HG03060 (cell line): Measurements from ENCODE around the gene MYO1F.

Source experiments
- ATAC-seq: cut with Tn5 transposase; IDR thresholded peaks from one replicate; pipeline ENCODE4 v1.9.1; 2021; ENCODE audit warnings: low read depth, moderate number of reproducible peaks; ENCODE audit not compliant: unreplicated experiment

The MYO1F gene

DNA sequence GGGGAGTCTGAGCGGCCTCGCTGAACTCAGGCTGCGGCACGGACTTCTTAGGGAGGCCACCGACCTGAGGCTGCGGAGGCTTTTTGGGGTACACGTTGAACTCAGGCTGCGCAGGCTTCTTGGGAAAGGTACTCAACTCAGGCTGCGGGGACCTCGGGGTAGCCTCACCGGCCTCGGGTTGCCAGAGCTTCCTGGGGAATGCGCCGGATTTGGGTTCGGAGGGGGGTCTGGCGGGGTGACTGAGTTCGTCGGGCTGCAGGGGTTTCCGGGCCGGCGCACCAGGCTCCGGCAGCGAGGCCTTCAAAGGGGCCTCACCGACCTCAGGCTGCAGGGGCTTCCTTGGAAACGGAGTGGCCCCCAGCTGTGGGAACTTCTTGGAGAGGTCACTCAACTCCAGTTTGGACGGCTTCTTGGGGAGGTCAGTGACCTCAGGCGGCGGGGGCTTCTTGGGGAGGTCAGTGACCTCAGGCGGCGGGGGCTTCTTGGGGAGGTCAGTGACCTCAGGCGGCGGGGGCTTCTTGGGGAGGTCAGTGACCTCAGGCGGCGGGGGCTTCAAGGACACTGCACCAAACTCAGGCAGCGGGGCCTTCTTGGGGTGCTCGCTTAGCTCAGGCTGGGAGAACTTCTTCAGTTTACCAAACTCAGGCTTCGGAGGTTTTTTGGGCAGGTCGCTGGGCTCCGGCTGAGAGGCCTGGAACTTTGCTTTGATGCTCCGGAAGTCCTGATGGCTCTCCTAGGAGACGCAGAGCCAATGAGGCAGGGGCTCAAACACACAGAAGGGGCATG, 78.0 kb downstream of the MYO1F start:
- no peak for ATAC-seq

DNA sequence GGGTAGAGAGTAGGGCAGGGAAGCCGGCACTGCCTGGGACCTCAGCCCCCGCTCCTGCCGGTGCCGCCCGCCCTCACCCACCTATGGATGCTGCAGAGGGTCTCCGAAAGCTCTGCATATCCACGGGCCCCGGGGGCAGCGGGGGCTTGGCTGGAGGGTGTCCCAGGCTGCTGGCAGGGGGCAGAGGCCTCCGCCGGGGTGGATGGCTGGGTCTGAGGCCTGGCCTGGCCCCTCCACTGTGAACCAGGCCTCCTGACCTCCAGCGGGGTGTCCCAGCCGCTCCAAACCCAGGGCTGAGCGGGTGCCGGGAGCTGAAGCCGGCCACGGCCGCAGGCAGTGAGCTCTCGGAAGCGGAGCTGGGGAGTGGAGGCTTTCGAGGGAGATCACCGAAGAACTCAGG, 78.9 kb downstream of the MYO1F start:
- no peak for ATAC-seq

DNA sequence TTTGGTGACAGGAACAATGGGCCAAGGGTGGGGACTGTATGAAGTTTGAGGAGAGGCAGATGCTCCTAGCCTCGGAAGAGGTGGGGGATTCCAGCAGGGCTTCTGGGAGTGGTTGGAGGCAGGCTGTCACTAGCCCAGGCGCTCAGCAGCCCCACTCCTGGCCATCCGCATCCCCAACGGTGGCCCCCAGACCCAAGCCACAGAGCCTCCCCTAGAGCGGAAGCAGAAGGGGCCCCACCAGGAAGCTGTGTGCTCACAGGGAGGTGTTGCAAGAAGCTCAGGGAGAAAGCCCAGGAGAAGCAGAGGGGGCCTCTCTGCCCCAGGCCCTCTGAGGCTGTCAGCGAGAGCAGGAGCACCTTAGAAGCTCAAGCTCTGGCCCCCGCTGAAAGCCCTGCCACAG, 83.1 kb downstream of the MYO1F start:
- ATAC-seq: no peak

DNA sequence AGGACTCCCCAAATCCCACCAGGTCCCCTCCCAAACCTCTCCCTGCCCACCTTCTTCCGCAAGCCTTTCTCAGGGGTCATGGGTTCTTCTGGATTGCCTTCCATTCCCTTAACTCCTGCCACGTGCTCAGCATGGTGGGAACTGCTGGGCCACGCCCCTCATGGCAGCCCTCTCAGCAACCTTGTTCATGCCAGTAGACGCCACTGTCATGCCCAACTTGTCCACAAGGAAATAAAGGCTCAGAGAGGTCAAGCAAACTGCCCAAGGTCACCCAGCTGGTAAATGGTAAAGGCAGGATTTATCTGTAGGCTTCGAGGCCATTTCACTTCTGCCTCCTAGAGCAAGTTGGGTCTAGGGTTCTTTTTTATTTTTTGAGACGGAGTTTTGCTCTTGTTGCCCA, 85.7 kb downstream of the MYO1F start:
- ATAC-seq: no peak

DNA sequence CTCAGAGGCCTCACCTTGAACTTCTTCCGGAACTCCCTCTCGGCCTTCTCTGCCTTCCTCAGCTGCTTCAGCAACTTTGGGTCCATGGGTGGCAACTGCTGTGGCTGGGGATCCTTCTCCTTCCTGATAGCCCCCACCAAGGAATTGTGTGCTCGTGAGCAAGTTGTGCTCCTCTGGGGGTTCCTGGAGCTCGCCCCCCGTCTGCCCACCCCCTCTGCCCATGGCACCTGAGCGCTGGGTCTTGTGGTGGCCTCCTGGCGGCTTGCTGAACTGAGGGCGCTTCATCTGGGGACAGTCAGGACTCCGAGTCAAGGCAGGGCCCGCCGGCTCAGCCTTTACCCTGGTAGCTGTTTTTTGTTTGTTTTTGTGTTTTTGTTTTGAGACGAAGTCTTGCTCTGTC, 86.4 kb downstream of the MYO1F start:
- ATAC-seq: no peak

DNA sequence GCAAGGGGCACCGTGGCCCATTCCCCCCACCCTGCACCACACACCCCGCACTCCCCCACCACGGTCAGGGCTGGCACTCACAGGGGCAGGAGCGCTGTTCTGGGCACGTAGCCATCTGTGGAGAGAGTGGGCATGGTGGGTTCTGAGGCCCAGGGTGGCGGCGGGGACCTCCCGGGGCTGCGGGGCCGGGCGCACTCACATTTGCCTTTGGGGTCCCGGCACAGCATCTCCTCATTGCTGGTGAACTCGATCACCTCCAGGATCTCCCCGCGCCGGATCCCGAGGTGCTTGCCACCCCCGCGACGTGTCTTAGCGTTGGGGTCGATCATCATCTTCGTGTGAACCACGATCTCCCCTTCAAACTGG, 86.9 kb downstream of the MYO1F start:
- no peak for ATAC-seq

DNA sequence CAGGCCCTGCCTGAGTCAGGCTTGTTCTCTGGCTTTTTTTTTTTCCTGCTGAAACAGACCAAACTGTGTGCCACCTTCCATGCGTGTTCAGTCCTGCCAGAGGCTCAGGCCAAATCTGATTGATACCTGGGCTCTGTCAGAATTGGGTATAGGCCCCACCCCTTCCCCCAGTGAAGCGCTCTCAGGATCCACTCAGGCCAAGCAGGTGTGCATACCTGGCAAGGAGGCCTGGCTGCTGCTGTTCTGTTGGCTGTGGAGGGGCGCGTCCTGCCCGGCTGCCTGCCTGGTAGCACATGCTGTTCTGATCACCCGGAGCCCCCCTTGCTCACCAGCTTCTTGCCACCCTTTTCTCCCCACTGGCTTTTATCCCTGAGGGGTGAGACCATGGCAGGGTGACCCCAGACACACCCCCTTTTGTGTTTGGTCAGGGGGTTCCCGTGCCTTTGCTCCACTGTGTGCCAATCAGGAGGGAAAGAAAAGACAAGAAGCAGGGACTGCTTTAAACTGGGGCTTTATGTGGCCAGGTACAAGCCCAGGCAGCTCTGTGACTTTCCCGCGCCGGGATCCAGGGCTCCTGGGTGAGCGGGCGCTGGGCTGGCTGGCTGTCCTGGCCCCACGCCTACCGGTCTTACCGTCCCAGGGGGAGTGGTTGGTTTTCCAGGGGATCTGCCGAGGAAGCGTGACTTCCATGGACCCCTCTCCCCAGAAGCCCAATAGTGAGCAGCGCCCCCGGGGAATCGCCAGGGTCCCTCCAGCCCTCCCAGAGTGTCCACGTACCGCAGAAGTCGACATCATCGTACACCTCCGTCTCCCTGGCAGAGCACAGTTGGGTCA, 87.5 kb downstream of the MYO1F start:
- ATAC-seq: no peak

DNA sequence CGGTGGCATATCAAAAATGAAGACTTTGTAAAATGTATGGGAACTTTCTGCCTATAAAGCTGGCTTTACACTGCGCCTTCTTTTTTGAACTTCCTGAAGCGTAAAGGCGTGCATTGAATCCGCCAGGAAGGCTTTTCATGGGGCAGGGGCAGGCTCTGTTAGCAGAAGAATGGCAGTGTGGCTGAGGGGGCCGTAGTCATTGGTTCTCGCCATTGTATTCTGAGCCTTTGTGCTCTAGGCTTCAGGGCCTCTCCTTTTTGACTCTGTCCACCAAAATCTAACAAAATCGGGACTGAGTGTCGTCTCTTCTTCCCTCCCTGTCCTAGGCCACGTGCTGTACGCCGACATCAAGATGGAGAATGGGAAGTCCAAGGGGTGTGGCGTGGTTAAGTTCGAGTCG, 88.9 kb downstream of the MYO1F start:
- ATAC-seq: no peak

DNA sequence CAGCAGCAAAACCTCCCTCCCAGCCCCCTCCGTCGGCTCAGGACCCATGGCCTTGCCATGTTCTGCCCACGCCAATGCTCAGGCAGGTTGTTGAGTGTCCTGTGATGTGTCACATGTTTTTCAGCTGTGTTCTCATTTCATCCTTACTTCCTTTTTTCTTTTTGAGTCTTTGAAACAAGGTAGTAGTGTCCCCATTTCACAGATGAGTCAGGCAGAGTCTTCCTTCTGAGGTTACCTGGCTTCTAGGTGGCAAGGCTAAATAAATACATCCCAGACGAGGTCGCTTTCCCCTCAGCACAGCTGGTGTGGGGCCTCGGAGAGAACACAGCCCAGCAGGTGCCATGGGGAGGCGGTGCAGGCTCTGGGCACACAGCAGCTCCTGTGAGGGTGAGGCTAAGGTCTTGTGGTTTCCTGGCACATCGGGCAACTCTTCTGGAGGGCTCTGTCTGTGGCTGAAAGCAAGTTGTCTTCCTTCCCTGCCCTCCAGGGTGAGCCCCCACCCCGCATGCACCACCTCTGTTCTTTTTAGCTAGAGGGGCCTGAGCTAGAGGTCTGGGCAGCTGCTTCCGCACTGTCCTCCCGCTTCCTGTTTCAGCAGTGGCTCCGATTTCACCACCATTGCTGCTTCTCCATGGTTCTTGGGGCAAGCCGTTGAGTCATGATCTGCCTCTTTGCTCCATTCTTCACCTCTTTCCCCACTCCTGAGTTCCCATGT, 89.9 kb downstream of the MYO1F start:
- no peak for ATAC-seq

DNA sequence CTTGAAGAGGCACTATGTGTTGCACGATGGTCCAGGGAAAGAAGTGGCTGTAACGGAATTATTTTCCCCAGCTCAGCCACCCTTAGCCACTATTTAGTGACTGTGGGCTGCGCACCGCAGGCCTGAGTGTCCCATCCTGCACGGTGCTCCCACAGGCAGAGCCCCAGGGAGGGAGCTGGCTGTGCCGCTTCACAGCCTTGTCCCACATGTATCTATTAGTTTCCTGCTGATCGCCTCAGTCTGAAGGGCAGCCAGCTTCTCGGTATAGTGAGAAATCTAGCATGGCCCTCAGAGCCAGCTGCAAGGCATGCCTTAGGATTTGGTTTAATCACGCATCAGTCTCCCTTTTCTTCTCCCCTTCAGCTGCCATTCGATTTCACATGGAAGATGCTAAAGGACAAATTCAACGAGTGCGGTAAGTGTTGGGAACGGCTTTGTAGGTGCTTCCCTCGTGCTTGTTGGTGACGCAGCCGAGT, 90.5 kb downstream of the MYO1F start:
- no peak for ATAC-seq

DNA sequence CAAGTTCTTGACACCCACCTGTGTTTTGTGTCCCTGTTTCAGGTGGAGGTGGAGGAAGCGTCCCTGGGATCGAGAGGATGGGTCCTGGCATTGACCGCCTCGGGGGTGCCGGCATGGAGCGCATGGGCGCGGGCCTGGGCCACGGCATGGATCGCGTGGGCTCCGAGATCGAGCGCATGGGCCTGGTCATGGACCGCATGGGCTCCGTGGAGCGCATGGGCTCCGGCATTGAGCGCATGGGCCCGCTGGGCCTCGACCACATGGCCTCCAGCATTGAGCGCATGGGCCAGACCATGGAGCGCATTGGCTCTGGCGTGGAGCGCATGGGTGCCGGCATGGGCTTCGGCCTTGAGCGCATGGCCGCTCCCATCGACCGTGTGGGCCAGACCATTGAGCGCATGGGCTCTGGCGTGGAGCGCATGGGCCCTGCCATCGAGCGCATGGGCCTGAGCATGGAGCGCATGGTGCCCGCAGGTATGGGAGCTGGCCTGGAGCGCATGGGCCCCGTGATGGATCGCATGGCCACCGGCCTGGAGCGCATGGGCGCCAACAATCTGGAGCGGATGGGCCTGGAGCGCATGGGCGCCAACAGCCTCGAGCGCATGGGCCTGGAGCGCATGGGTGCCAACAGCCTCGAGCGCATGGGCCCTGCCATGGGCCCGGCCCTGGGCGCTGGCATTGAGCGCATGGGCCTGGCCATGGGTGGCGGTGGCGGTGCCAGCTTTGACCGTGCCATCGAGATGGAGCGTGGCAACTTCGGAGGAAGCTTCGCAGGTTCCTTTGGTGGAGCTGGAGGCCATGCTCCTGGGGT, 91.5 kb downstream of the MYO1F start:
- no peak for ATAC-seq

DNA sequence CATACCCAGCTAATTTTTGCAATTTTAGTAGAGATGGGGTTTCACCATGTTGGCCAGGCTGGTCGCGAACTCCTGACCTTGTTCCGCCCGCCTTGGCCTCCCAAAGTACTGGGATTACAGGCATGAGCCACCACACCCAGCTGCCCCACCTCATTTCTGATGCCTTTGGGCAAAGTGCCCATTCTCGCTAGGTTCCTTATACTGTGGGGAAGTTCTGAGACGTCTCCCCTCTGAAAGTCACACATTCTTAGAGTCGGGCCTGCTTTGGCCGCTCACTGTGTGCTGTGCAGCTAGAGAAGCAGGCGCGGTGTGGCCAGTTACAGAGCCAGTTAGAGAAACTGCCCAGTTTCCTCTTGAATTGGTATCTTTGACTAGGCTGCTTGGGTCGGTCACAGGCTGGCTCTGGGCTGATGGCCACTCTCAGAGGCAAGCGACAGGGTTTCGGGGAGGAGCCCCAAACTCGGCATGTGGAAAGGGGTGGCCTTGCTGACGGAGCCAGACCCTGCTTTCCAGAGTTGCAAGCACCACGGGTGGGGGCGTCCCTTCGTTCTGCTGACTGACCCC, 92.8 kb downstream of the MYO1F start:
- ATAC-seq: no peak

DNA sequence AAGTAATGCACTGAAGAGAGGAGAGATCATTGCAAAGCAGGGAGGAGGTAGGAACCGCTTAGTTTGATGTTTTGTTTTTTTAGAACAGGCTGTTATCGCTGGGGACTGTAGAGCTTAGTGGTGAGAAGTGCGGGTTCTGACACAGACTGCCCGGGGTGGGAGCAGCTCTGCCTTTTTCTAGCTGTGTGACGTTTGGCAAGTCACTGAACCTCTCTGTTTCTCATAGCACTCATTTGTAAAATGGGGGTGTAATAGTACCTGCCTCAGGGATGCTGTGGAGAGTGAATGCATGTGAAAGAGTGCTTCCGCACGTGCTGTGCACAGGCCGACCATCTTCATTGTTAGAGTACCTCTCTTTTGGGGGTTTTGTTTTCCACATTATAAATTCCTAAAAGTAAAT, 94.1 kb downstream of the MYO1F start:
- no peak for ATAC-seq

DNA sequence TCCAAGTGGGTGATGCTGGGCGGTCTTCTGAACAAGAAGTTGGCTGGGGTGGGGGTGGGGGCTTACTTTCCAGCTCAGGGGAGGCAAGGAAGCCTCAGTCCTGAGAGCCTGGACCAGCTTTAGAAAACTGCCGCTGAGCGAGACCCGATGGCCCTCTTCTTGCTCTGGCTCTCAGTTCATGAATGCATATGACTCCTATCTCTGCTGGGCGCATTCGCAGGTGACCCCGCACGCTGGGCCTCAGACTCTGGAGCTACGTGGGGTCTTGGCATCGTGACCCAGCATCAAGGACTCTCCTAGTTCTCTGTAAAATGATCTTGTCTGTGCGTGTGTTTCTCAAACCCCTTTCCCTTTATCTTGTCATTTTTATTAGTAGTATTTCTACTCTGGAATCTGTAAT, 94.5 kb downstream of the MYO1F start:
- ATAC-seq: no peak

DNA sequence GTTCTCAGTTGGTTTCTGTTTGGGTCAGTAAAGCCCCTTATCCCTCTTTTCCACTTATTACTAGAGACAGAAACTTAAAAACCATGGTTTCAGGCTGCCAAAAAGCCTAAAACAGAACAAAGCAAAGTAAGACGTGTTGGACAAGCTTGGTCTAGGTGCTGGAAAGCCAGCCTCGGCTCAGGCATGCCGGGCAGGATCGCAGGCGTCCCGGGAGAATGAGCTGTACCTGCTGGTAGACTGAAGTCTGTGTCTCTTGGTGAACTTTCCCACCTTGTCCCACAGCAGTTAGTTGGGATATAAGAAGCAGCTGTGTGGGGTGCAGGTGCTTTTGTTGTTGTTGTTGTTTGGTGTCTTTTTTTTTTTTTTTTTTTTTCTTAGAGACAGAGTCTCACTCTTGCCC, 95.6 kb downstream of the MYO1F start:
- ATAC-seq: no peak

DNA sequence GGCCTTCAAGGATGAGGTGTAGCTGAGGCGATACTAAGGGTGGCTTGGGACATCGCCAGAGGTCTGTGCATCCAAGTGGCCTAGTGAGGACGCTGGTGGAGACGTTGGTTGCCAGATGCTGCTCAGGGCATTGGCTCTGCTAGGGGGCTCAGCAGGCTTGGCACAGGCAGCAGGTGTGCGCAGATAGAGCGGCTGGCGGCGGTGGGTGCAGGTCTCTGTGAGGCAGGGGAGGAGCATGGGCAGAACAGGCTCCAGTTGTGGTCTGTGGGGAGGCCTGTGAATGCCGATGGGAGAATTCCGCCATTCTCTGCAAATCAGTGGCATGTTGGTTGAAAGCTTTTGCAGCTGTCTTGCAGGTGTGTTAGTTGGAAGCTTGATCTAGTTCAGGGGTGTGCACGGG, 96.0 kb downstream of the MYO1F start:
- no peak for ATAC-seq

DNA sequence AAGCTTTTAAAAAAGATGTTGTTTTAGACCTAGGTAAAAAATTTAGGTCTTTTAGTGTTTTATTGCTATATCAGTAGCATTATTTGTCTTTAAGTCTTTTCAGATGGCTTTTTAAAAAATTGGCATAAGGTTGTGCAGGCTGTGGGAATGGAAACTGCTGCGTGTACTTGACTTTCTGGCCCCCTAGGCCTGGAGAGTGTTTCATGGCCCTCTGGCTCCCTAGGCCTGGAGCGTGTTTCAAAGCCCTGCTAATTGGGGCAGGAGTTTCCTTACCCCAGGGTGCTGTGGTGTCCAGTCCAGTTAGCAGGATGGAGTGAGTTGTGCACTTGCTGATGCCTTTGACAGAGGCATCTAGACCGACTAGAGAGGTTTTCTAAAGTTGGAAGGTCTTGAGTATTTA, 98.6 kb downstream of the MYO1F start:
- ATAC-seq: no peak

DNA sequence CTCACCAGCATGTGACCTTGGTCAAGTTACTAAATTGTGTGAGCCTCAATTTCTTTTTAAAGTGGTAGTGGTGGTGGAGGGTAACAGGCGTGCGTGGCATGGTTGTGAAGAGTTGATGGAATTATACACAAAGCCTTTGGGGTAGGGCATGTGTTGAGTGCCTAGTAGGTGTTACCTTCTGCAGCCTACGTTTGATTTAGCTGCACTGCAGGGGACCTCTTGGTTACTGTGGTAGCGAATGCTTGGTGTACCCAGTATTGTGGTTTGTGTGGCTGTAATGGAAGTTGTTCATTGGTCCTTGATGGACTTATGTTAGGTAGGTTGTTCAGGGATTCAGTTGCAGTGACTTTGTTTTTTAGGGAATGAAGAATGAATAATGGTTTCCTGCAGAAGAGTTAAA, 99.4 kb downstream of the MYO1F start:
- ATAC-seq: no peak

DNA sequence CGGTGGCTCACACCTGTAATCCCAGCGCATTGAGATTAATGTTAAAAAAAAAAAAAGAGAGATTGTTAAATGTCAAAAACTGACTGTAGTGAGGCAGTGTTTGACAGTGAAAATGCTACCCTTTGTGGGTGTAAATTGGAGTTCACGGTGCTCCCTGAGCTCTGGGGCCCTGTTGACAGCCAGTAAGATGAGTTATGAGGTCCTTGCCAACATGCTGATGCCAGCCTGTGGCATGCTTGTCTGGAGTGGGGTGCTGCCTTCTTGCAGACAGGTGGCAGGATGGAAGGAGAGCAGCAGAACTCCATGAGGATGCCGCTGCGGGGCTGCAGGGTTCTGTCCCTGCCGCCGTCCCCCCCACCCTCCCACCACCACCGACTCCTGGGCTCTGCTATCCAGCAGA, 100.7 kb downstream of the MYO1F start:
- no peak for ATAC-seq

DNA sequence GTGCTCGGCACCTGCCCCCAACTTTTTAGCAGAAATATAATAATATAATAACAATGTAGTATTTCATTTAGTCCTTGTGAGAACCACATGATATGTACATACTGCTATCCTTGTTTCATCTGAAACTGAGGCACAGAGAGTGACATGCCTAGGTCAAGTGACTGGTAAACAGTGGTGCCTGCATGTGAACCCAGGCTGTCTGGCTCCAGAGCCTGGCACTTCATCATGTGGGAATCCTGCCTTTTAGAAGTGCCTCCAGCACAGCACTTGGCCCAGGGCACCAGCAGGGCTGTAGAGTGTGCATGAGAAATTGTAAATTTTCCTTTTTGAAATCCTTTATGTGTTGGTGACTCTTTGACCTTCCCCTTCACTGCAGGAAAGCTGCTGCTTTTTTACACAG, 102.2 kb downstream of the MYO1F start:
- no peak for ATAC-seq
